Nephron progenitor cell (in vitro differentiated cells): Measurements from ENCODE around the gene TSPAN15.

Experiments
- DNase-seq: peaks from one replicate; pipeline ENCODE4 v3.0.0; 2021
- H3K27ac Mint-ChIP-seq: 2 replicates; pipeline ENCODE4 v1.8.0; 2021; ENCODE audit warnings: mild to moderate bottlenecking, moderate library complexity, mixed read lengths
- H3K27me3 Mint-ChIP-seq: 2 replicates; pipeline ENCODE4 v1.8.0; 2021; ENCODE audit warnings: mild to moderate bottlenecking, low read depth, mixed read lengths; ENCODE audit not compliant: poor library complexity
- H3K36me3 Mint-ChIP-seq: 2 replicates; pipeline ENCODE4 v1.8.0; 2021; ENCODE audit warnings: low read depth, mixed read lengths
- H3K4me1 Mint-ChIP-seq: 2 replicates; pipeline ENCODE4 v1.8.0; 2021; ENCODE audit warnings: mixed read lengths
- H3K4me3 Mint-ChIP-seq: 2 replicates; pipeline ENCODE4 v1.8.0; 2021; ENCODE audit warnings: mild to moderate bottlenecking, moderate library complexity, mixed read lengths
- H3K9me3 Mint-ChIP-seq: 2 replicates; pipeline ENCODE4 v1.8.0; 2021; ENCODE audit warnings: mild to moderate bottlenecking, moderate library complexity, mixed read lengths
- TF ChIP-seq, protein P1 (sequence below): fragments of 200-600 bp; sonication (generic); IDR thresholded peaks from 2 replicates; pipeline ENCODE4 v1.5.0; 2021; ENCODE audit warnings: antibody characterized with exemption

The TSPAN15 gene

DNA sequence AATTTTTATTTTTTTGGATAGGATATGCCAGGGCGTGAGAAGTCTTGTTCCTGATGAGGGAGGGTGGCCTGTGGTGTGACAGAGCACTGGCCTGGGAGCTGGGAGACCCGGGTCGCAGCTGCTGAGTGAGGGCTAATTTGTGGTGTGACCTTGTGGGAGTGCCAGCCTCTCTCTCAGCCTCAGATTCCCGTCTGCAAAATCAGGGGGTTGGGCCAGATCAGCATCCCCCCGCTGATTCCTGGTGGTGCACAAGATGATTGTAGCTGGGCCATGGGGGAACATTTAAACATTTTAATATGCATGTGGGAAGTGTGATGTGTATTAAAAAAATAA lies 14.9 kb downstream of the TSPAN15 start:
- TF ChIP-seq, protein P1, sequence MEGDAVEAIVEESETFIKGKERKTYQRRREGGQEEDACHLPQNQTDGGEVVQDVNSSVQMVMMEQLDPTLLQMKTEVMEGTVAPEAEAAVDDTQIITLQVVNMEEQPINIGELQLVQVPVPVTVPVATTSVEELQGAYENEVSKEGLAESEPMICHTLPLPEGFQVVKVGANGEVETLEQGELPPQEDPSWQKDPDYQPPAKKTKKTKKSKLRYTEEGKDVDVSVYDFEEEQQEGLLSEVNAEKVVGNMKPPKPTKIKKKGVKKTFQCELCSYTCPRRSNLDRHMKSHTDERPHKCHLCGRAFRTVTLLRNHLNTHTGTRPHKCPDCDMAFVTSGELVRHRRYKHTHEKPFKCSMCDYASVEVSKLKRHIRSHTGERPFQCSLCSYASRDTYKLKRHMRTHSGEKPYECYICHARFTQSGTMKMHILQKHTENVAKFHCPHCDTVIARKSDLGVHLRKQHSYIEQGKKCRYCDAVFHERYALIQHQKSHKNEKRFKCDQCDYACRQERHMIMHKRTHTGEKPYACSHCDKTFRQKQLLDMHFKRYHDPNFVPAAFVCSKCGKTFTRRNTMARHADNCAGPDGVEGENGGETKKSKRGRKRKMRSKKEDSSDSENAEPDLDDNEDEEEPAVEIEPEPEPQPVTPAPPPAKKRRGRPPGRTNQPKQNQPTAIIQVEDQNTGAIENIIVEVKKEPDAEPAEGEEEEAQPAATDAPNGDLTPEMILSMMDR = no peak
- peaks cover 2% of the 10 kb centered on the region for H3K27me3 Mint-ChIP-seq
- no peak for DNase-seq
- H3K4me3 Mint-ChIP-seq = no peak overlapping the region
- peaks cover 75% of the 10 kb centered on the region for H3K4me1 Mint-ChIP-seq
- H3K9me3 Mint-ChIP-seq = no peaks in the 10 kb centered on the region
- no peak overlapping the region for H3K27ac Mint-ChIP-seq
- no peaks in the 10 kb centered on the region for H3K36me3 Mint-ChIP-seq

DNA sequence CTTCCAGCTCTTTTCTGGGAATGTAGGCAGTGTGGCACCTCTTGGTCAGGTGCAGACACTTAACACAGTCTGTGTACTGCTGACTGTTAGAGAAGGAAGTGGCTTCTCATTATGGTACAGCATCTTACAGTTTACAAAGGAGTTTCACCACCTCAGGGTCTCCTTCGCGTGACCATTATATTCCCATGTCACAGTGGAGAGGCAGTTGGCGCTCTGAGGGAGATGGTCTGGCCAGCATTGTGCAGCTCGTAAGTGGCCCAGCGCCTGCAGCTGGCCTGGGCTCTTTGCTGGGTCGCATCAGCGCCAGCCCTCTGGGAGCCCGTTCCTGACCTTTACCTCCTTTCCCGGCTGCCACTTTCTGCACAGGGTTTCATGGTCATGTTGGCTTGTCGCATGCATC lies 15.4 kb downstream of the TSPAN15 start:
- no peaks in the 10 kb centered on the region for H3K36me3 Mint-ChIP-seq
- TF ChIP-seq, protein P1 = no peak
- no peak overlapping the region for H3K27ac Mint-ChIP-seq
- H3K4me1 Mint-ChIP-seq = peaks cover 70% of the 10 kb centered on the region
- H3K9me3 Mint-ChIP-seq = no peaks in the 10 kb centered on the region
- H3K27me3 Mint-ChIP-seq = peaks cover 2% of the 10 kb centered on the region
- DNase-seq = no peak
- H3K4me3 Mint-ChIP-seq = no peak overlapping the region

DNA sequence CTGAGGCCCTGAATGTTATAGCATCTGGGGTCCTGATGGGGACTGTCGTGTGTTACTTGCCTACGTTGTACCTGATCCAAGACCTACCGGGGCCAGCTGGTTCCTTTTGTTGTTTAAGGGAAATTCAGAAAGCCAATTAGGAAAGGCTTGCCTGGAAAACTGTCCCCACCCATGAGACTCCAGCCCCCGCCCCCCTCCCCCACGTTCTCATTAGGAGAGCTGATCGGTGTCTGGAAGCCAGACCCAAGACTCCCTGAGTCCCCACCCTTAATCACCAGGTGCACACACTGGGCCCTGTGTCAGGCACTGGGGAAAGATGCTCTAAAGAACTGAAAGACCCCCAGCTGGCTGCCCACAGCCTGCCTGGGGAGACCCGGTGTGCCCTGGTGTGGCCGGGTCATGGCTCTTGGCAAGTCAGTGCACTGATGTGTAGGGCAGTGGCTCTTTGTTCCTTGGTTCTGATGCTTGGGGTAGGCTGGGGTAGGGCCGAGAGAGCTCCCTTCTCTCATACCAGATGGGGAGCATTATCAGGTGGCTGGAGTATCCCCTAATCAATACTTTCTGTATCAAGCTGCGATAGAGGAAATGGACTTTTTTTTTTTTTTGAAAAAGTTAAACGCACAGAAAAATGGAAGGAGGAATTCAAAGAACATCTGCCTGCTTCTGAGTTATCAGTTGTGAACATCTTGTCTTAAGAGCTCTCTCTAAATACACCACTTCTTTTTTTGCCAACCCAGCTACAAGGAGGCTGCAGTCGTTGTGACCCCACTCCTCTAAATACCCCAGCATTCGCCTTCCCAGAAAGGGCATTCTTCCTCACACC lies 16.9 kb downstream of the TSPAN15 start:
- Mint-ChIP-seq H3K4me1 (peaks cover 74% of the 10 kb centered on the region), H3K27me3 (peaks cover 7% of the 10 kb centered on the region), H3K27ac (peak overlapping the region; percentile 50)

DNA sequence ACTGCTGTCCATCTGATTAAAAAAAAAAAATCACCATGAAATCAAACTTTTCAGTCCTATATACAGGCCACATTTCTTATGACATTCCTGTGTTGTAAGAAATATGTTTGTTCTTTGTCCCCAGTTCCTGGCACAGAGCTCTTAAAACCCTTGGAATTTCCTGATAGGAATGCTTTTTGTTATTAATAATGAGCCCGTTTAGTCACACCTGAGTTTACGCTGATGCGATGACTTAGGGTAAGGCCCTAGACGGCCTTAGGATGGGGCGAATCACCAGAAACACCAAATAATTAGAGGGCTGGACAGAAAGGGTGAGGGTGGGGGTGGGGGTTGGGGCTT lies 17.5 kb downstream of the TSPAN15 start:
- Mint-ChIP-seq H3K4me3 (no peak overlapping the region), H3K36me3 (no peaks in the 10 kb centered on the region), H3K9me3 (no peaks in the 10 kb centered on the region), H3K4me1 (peaks cover 76% of the 10 kb centered on the region), H3K27ac (no peak overlapping the region), H3K27me3 (peaks cover 5% of the 10 kb centered on the region)
- TF ChIP-seq, protein P1 = no peak
- no peak for DNase-seq

More for the DNA sequence above, 16.9 kb downstream of the TSPAN15 start:
- Mint-ChIP-seq H3K9me3 (no peaks in the 10 kb centered on the region), H3K4me3 (no peak overlapping the region), H3K36me3 (no peaks in the 10 kb centered on the region)
- TF ChIP-seq, protein P1 = no peak
- DNase-seq = no peak

DNA sequence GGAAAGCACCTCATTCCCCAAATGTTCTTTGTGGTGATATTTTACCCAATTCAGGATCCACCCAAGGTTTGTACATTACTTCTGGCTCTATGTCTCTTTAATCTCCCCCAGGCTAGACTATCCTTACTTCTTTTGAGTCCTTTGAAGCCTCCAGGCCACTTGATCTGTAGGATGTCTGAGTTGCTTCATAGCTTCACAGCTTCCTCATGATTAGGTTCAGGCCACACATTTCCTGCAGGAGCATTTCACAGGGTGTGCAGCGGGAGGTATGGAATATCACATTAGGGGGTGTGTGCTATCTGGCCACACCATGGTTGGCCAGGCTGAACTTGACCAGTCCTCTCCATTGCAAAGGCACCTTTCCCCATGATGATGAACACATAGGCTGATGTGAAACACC lies 18.7 kb downstream of the TSPAN15 start:
- no peak overlapping the region for H3K27ac Mint-ChIP-seq
- no peaks in the 10 kb centered on the region for H3K36me3 Mint-ChIP-seq
- peaks cover 76% of the 10 kb centered on the region for H3K4me1 Mint-ChIP-seq
- H3K9me3 Mint-ChIP-seq = no peaks in the 10 kb centered on the region
- no peak overlapping the region for H3K4me3 Mint-ChIP-seq
- TF ChIP-seq, protein P1 = no peak
- peaks cover 5% of the 10 kb centered on the region for H3K27me3 Mint-ChIP-seq
- DNase-seq = no peak
